ENCODE results near the gene BABAM2.

DNA sequence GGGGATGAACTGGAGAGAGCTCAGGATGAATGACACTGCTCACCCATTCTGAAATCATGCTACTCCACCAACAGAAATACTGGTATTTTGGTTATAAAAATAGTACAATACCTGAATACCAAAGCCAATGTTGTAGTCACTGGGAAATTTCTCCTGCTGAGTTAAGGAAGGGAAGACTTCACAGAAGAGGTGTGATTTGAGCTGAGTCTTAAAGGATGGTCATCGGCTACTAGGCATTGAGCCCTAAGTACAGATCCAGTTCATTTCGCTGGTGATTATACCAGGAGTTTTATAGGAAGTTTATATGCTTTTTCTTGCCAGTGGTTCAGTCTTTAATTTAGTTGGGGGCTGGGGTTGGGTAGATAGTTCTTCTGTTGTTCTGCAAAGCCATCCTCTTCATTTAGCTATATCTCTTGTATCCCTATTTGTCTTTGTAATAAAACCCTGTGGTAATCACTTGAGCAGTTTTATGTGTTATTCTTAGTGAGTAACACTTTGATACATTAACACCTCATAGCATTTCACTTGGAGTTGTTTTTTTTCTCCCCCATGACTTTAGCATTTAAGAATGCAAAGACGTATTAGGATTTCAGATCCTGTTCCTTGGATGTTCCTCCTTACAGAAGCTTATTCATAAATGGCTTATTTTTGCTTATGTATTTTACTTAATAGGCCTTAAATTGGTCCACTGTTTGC, 262.2 kb downstream of the BABAM2 start:
- TF ChIP-seq, protein P1, sequence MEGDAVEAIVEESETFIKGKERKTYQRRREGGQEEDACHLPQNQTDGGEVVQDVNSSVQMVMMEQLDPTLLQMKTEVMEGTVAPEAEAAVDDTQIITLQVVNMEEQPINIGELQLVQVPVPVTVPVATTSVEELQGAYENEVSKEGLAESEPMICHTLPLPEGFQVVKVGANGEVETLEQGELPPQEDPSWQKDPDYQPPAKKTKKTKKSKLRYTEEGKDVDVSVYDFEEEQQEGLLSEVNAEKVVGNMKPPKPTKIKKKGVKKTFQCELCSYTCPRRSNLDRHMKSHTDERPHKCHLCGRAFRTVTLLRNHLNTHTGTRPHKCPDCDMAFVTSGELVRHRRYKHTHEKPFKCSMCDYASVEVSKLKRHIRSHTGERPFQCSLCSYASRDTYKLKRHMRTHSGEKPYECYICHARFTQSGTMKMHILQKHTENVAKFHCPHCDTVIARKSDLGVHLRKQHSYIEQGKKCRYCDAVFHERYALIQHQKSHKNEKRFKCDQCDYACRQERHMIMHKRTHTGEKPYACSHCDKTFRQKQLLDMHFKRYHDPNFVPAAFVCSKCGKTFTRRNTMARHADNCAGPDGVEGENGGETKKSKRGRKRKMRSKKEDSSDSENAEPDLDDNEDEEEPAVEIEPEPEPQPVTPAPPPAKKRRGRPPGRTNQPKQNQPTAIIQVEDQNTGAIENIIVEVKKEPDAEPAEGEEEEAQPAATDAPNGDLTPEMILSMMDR (IDR thresholded peaks at IDR 0.05; ENCODE audit: low read depth, low read length) = no peak
- TF ChIP-seq POLR2A (IDR thresholded peaks at IDR 0.05; ENCODE audit: extremely low read depth, insufficient read length) = no peak
- TF ChIP-seq, protein P2, sequence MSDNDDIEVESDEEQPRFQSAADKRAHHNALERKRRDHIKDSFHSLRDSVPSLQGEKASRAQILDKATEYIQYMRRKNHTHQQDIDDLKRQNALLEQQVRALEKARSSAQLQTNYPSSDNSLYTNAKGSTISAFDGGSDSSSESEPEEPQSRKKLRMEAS (IDR thresholded peaks at IDR 0.05; ENCODE audit: low read depth, low read length) = no peak
